HG03039 (cell line): ENCODE results near the gene RANBP9.

Experiments used
- ATAC-seq: cut with Tn5 transposase; IDR thresholded peaks from one replicate; pipeline ENCODE4 v1.9.1; 2021; ENCODE audit warnings: mild to moderate bottlenecking, moderate library complexity; ENCODE audit not compliant: unreplicated experiment

The RANBP9 gene

DNA sequence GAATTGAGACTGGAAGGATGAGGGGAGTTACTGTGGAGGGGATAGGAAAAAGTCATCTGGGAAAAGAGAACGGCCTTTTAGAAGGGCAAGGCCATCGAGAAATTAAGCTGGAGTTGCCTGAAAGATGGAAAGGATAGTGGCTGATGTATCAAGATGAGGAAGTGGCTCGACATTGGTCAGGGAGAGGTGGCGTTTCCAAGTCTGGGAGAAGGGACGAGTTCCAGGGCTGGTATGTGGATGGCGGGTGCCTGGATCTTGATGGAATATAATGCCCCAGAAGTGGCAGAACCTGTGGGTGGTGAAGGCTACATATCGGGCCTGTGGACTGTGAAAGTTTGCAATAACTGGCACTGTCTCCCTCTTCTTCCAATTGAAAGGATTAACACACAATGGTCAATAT is 139.4 kb downstream of the RANBP9 start:
- no peak for ATAC-seq
